ENCODE data around the gene OR9A2. TPM values are rescaled to one million over a fixed set of nuclear protein-coding genes. Genes with fewer than 3 reads are reported as not detected.
"Not testable (repeated sequence)": the region's sequence is repeated elsewhere in the genome, so short reads cannot be mapped to it uniquely, and the experiment has no call there.

OR9A2 gene
- total RNA-seq, 1 donor = not detected

DNA sequence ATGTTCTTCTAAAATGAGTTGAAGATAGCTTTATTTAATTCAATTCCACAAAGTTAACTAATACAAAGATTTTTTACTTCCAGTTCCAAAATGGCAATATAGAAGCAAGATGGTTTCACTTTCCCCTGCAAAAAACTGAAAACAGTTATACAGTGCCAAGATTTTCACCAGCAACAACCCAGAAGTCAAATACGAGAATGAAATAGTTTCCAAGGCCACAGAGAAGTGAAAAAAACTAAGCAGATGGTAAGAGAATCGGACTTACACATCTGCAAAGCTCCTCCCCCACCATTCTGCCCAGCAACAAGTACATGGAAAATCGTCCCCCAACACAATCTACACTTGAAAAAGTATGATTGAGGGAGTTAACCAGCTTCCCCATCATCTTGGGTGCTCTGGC lies 34.5 kb downstream of the OR9A2 start:
- H3K4me3 ChIP-seq (ENCODE audit: low read depth, low read length) = peak overlapping the region; percentile 26
- DNase-seq (ENCODE audit: low read depth) = peak; percentile 46
- TF ChIP-seq, protein P1, sequence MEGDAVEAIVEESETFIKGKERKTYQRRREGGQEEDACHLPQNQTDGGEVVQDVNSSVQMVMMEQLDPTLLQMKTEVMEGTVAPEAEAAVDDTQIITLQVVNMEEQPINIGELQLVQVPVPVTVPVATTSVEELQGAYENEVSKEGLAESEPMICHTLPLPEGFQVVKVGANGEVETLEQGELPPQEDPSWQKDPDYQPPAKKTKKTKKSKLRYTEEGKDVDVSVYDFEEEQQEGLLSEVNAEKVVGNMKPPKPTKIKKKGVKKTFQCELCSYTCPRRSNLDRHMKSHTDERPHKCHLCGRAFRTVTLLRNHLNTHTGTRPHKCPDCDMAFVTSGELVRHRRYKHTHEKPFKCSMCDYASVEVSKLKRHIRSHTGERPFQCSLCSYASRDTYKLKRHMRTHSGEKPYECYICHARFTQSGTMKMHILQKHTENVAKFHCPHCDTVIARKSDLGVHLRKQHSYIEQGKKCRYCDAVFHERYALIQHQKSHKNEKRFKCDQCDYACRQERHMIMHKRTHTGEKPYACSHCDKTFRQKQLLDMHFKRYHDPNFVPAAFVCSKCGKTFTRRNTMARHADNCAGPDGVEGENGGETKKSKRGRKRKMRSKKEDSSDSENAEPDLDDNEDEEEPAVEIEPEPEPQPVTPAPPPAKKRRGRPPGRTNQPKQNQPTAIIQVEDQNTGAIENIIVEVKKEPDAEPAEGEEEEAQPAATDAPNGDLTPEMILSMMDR (IDR thresholded peaks at IDR 0.05; ENCODE audit: insufficient read depth, low read length) = no peak

DNA sequence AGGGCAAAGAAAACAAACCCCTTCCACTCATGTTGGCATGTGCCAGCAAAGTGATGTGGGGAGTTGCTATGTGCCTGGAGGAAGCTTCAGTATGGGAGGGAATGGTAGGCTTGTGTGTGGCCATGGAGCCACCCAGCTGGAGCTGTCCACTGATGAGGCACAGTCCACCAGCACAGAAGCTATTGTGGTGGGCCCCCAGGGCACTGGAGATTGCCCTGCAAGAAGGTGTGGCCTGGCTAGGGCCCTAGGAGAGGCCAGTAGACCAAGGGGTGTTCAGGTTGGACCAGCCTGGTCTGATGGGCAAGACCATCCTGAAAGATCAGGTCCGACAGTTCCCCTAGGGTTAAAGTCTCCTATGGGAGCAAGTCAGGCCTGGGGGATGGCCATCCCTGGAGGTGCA lies 42.6 kb downstream of the OR9A2 start:
- DNase-seq (ENCODE audit: low read depth) = no peak
- TF ChIP-seq, protein P1 (IDR thresholded peaks at IDR 0.05; ENCODE audit: insufficient read depth, low read length) = no peak
- no peak overlapping the region for H3K4me3 ChIP-seq (ENCODE audit: low read depth, low read length)

DNA sequence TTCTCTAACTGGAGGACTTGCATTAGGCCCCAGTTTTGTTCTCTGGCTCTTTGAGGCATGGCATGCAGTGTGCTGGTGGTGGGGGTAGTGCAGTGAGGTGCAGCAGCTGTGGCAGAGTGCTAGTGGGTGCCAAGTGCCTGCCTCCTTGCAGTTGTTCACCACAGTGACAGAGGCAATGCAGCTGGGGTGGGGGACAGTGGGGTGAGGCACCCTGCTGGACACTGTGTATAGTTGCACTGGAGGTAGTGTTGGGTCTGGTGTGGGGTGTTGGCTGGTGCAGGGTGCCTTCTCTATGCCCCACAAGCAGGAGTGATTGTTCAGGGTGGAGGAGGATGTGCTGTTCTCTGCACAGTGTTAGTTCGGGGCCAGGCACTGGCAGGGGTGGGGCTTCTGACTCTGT lies 43.1 kb downstream of the OR9A2 start:
- no peak for DNase-seq (ENCODE audit: low read depth)
- TF ChIP-seq, protein P1 (IDR thresholded peaks at IDR 0.05; ENCODE audit: insufficient read depth, low read length) = no peak
- H3K4me3 ChIP-seq (ENCODE audit: low read depth, low read length) = no peak overlapping the region

DNA sequence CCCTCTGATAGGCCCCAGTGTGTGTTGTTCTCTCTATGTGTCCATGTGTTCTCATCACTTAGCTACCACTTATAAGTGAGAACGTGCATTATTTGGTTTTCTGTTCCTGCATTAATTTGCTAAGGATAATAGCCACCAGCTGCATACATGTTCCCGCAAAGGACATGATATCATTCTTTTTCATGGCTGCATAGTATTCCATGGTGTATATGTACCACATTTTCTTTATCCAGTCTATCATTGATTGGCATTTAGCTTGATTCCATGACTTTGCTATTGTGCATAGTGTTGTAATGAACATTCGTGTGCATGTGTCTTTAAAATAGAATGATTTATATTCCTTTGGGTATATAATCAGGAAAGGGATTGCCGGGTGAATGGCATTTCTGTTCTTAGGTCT lies 48.5 kb downstream of the OR9A2 start:
- DNase-seq (ENCODE audit: low read depth); H3K4me3 ChIP-seq (ENCODE audit: low read depth, low read length): not testable (repeated sequence)

Other genes with a start within 250 kb of the OR9A2 start
- 11.0 and 15.2 TPM in 2 replicates for gene EPHB6, start 172.1 kb downstream of the OR9A2 start, total RNA-seq (ENCODE audit: low replicate concordance)
- gene TRPV6, start 141.4 kb downstream of the OR9A2 start, total RNA-seq (ENCODE audit: low replicate concordance) = 0.08 TPM in 1 of 2 replicates, not detected in the other
- gene TRPV5, start 93.4 kb downstream of the OR9A2 start, total RNA-seq (ENCODE audit: low replicate concordance) = not detected in 2 replicates
- not detected in 2 replicates for gene LLCFC1, start 87.6 kb downstream of the OR9A2 start, total RNA-seq (ENCODE audit: low replicate concordance)
- gene KEL, start 64.8 kb downstream of the OR9A2 start, total RNA-seq (ENCODE audit: low replicate concordance) = not detected in 2 replicates
- not detected in 2 replicates for gene OR6V1, start 25.2 kb upstream of the OR9A2 start, total RNA-seq (ENCODE audit: low replicate concordance)
- not detected in 2 replicates for gene PIP, start 104.9 kb upstream of the OR9A2 start, total RNA-seq (ENCODE audit: low replicate concordance)
- gene TAS2R39, start 156.3 kb upstream of the OR9A2 start, total RNA-seq (ENCODE audit: low replicate concordance) = not detected in 2 replicates
- gene TAS2R40, start 194.9 kb upstream of the OR9A2 start, total RNA-seq (ENCODE audit: low replicate concordance) = not detected in 2 replicates
- 53.3 and 91.9 TPM in 2 replicates for gene GSTK1, start 236.3 kb upstream of the OR9A2 start, total RNA-seq (ENCODE audit: low replicate concordance)

Measured in fibroblast of the aortic adventitia (primary cell).